ENCODE results near the gene SLC38A11. TPM values are rescaled to one million over a fixed set of nuclear protein-coding genes. Genes with fewer than 3 reads are reported as not detected.

Gene SLC38A11
- total and polyA plus RNA-seq, 2 of the 13 experiments (the other 11 are each of a cell fraction or from before 2014, with no cell fraction given): 14.0 to 14.3 TPM

DNA sequence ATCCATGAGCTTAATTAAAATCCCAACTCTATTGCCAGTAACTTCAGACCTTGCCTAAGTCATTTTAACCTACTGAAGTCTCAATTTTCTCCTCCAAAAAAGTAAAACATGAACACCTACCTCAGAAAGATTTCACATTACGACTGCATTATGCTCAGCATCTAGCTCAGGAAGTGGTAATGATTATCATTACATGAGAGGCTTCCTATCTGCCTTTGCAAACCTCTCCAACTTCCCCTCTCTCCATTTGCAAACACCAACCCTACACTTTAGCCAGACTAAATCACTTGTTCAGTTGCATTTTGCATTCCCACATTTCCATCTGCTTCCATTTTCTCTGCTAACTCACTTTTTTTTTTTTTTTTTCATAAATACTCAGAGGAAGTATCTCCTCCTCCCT is 6.8 kb downstream of the SLC38A11 start:
- ATAC-seq (no peak), DNase-seq (ENCODE audit: low spot score) (no peak), FAIRE-seq (no peak)
- Histone ChIP-seq H3K4me3 (replicated peaks in 1 of 3; ENCODE audit: insufficient read depth in 1 of 3, low read depth in 2 of 3, low read length in 3 of 3) (no peak overlapping the region), H3K9ac (ENCODE audit: insufficient read depth, low read depth, low read length) (no peak overlapping the region), H4K20me1 (ENCODE audit: insufficient read depth, low read length) (no peaks in the 10 kb centered on the region), H3K9me3 (ENCODE audit: low read length) (no peaks in the 10 kb centered on the region), H3K27me3 (ENCODE audit: control insufficient read depth in 1 of 2, insufficient read depth in 2 of 2, low read length in 2 of 2) (no peaks in the 10 kb centered on the region), H3K4me1 (ENCODE audit: insufficient read depth, low read length) (0 out of 2 replicates have a peak, but pooled peaks cover 2% of the 10 kb centered on the region), H3K36me3 (replicated peaks in 1 of 2; ENCODE audit: control insufficient read depth in 1 of 2, insufficient read depth in 2 of 2, low read length in 2 of 2) (no peaks in the 10 kb centered on the region), H3K79me2 (ENCODE audit: insufficient read depth, low read length) (no peaks in the 10 kb centered on the region), H2AFZ (ENCODE audit: low read length) (no peak overlapping the region), H3K27ac (ENCODE audit: extremely low read length, insufficient read depth, low read length) (no peak overlapping the region), H3K4me2 (ENCODE audit: low read depth, low read length) (no peak overlapping the region)
- in situ Hi-C loops (cut with HindIII; ENCODE audit: extremely low pct_ligation_motif_present, low pct_unique_long_range_greater_than_20kb): no loop called here
- TF ChIP-seq, protein P1, sequence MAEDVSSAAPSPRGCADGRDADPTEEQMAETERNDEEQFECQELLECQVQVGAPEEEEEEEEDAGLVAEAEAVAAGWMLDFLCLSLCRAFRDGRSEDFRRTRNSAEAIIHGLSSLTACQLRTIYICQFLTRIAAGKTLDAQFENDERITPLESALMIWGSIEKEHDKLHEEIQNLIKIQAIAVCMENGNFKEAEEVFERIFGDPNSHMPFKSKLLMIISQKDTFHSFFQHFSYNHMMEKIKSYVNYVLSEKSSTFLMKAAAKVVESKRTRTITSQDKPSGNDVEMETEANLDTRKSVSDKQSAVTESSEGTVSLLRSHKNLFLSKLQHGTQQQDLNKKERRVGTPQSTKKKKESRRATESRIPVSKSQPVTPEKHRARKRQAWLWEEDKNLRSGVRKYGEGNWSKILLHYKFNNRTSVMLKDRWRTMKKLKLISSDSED (CRISPR knock-in tag; IDR thresholded peaks at IDR 0.05): no peak
- TF ChIP-seq ZNF235 (CRISPR knock-in tag; IDR thresholded peaks at IDR 0.05; ENCODE audit: borderline replicate concordance) (no peak), NFKB2 (CRISPR knock-in tag; IDR thresholded peaks at IDR 0.05; ENCODE audit: borderline replicate concordance) (no peak), CBX5 (CRISPR knock-in tag; IDR thresholded peaks at IDR 0.05; ENCODE audit: borderline replicate concordance) (no peak), GZF1 (CRISPR knock-in tag; IDR thresholded peaks at IDR 0.05) (no peak), ZNF780A (CRISPR knock-in tag; IDR thresholded peaks at IDR 0.05) (no peak), GTF3A (CRISPR knock-in tag; conservative IDR thresholded peaks at IDR 0.05) (no peak), ZNF496 (CRISPR knock-in tag; IDR thresholded peaks at IDR 0.05; ENCODE audit: insufficient replicate concordance) (no peak), MTF2 (CRISPR knock-in tag; IDR thresholded peaks at IDR 0.05; ENCODE audit: borderline replicate concordance) (no peak), EED (CRISPR knock-in tag; IDR thresholded peaks at IDR 0.05) (no peak), RCOR2 (CRISPR knock-in tag; IDR thresholded peaks at IDR 0.05) (no peak), ZNF460 (CRISPR knock-in tag; IDR thresholded peaks at IDR 0.05; ENCODE audit: borderline replicate concordance) (no peak), MIXL1 (CRISPR knock-in tag; IDR thresholded peaks at IDR 0.05) (no peak)
- TF ChIP-seq, protein P2, sequence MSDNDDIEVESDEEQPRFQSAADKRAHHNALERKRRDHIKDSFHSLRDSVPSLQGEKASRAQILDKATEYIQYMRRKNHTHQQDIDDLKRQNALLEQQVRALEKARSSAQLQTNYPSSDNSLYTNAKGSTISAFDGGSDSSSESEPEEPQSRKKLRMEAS (IDR thresholded peaks at IDR 0.05): no peak
- TF ChIP-seq, protein P3, sequence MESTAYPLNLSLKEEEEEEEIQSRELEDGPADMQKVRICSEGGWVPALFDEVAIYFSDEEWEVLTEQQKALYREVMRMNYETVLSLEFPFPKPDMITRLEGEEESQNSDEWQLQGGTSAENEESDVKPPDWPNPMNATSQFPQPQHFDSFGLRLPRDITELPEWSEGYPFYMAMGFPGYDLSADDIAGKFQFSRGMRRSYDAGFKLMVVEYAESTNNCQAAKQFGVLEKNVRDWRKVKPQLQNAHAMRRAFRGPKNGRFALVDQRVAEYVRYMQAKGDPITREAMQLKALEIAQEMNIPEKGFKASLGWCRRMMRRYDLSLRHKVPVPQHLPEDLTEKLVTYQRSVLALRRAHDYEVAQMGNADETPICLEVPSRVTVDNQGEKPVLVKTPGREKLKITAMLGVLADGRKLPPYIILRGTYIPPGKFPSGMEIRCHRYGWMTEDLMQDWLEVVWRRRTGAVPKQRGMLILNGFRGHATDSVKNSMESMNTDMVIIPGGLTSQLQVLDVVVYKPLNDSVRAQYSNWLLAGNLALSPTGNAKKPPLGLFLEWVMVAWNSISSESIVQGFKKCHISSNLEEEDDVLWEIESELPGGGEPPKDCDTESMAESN (CRISPR knock-in tag; conservative IDR thresholded peaks at IDR 0.05): no peak
- intact Hi-C loops (cut with micrococcal nuclease; ENCODE audit: unreplicated experiment): no loop called here
- BruUV-seq (replicated peaks): no TSS peak
- CTCF ChIA-PET (ENCODE audit: low intra/inter-chr PET ratio, low total read pairs): no interaction called here
- POLR2A ChIA-PET: interaction anchor here (0.6 kb wide), 1 partner anchor 13 kb away, joined by 3 read pairs; no protein-coding TSS in a partner anchor
- 96% methylated on average over 1 of the region's 1 CpG for WGBS (ENCODE audit: low lambda C conversion rate)

Data from HepG2 (cell line).